ENCODE data around the gene FAM200B.

The FAM200B gene

GRCh38 chr4:15668566-15669435 is 12.8 kb upstream of the FAM200B start:
- DNase-seq, result no peak

GRCh38 chr4:15670576-15670975 is 11.1 kb upstream of the FAM200B start:
- DNase-seq, result no peak

- no peak for DNase-seq
Observed at GRCh38 chr4:15672101-15672500, 9.5 kb upstream of the FAM200B start.

GRCh38 chr4:15673337-15673736 is 8.3 kb upstream of the FAM200B start:
- DNase-seq, result no peak

GRCh38 chr4:15674046-15674445 is 7.6 kb upstream of the FAM200B start:
- no peak for DNase-seq

- no peak for DNase-seq
Observed at GRCh38 chr4:15674926-15675325, 6.7 kb upstream of the FAM200B start.

GRCh38 chr4:15675356-15675755 is 6.3 kb upstream of the FAM200B start:
- DNase-seq, result no peak

GRCh38 chr4:15676039-15676438 is 5.6 kb upstream of the FAM200B start:
- DNase-seq, result no peak

- DNase-seq, result no peak
Observed at GRCh38 chr4:15676899-15677298, 4.7 kb upstream of the FAM200B start.

- no peak for DNase-seq
Observed at GRCh38 chr4:15677507-15677988, 4.1 kb upstream of the FAM200B start.

- DNase-seq, result no peak
Observed at GRCh38 chr4:15681067-15681371, 608 bp upstream of the FAM200B start.

GRCh38 chr4:15682242-15683142 is 865 bp downstream of the FAM200B start:
- no peak for DNase-seq

- no peak for DNase-seq
Observed at GRCh38 chr4:15683143-15683495, 1.5 kb downstream of the FAM200B start.

GRCh38 chr4:15684498-15684897 is 2.9 kb downstream of the FAM200B start:
- DNase-seq, result no peak

- DNase-seq, result no peak
Observed at GRCh38 chr4:15688051-15688450, 6.4 kb downstream of the FAM200B start.

GRCh38 chr4:15689540-15689939 is 7.9 kb downstream of the FAM200B start:
- DNase-seq, result no peak

GRCh38 chr4:15690020-15690809 is 8.6 kb downstream of the FAM200B start:
- no peak for DNase-seq

- no peak for DNase-seq
Observed at GRCh38 chr4:15691346-15692135, 9.9 kb downstream of the FAM200B start.

GRCh38 chr4:15692602-15693001 is 11.0 kb downstream of the FAM200B start:
- no peak for DNase-seq

- no peak for DNase-seq
Observed at GRCh38 chr4:15694431-15694830, 12.8 kb downstream of the FAM200B start.

GRCh38 chr4:15695240-15695699 is 13.6 kb downstream of the FAM200B start:
- no peak for DNase-seq

- DNase-seq, result no peak
Observed at GRCh38 chr4:15695729-15696128, 14.1 kb downstream of the FAM200B start.
